Nephron (organoid): ENCODE measurements around the gene KCNMA1.

ENCODE experiments used
- H3K27ac Mint-ChIP-seq, 3 experiments: 2 replicates each; pipeline ENCODE4 v1.8.0; 2020; ENCODE audit warnings: mixed read lengths in 3 of 3, mild to moderate bottlenecking in 2 of 3, moderate library complexity in 1 of 3
- H3K27me3 Mint-ChIP-seq: 2 replicates; pipeline ENCODE4 v1.8.0; 2021; ENCODE audit warnings: low read depth, mild to moderate bottlenecking, moderate library complexity, mixed read lengths
- H3K36me3 Mint-ChIP-seq: 2 replicates; pipeline ENCODE4 v1.8.0; 2020; ENCODE audit warnings: low read depth, mixed read lengths
- H3K4me1 Mint-ChIP-seq: 2 replicates; pipeline ENCODE4 v1.8.0; 2020; ENCODE audit warnings: mixed read lengths
- H3K4me3 Mint-ChIP-seq, 3 experiments: 2 replicates each; pipeline ENCODE4 v1.8.0; 2020; ENCODE audit warnings: mild to moderate bottlenecking in 3 of 3, mixed read lengths in 3 of 3, moderate library complexity in 2 of 3
- H3K9me3 Mint-ChIP-seq: 2 replicates; pipeline ENCODE4 v1.8.0; 2020; ENCODE audit warnings: mixed read lengths
- CTCF ChIP-seq, 3 experiments: fragments of 200-600 bp; sonication (generic); IDR thresholded peaks; one replicate each; pipeline ENCODE4 v1.5.0; 2021; ENCODE audit warnings: antibody characterized with exemption in 3 of 3; ENCODE audit not compliant: unreplicated experiment in 3 of 3

The KCNMA1 gene

GRCh38 chr10:77378366-77379349 is 258.9 kb downstream of the KCNMA1 start:
- peak overlapping the region; percentile 8 to 73 (median 16) for H3K27ac Mint-ChIP-seq
- no peak overlapping the region for H3K4me3 Mint-ChIP-seq
- no peaks in the 10 kb centered on the region for H3K36me3 Mint-ChIP-seq
- no peaks in the 10 kb centered on the region for H3K9me3 Mint-ChIP-seq
- H3K27me3 Mint-ChIP-seq: peaks cover 5% of the 10 kb centered on the region
- peaks cover 7% of the 10 kb centered on the region for H3K4me1 Mint-ChIP-seq
- no peak for TF ChIP-seq CTCF (IDR thresholded peaks at IDR 0.05; ENCODE audit: unreplicated experiment in 3 of 3)

GRCh38 chr10:77377678-77378352 is 259.8 kb downstream of the KCNMA1 start:
- Mint-ChIP-seq H3K27ac (no peak overlapping the region), H3K4me3 (no peak overlapping the region), H3K27me3 (peaks cover 5% of the 10 kb centered on the region), H3K36me3 (no peaks in the 10 kb centered on the region), H3K4me1 (peaks cover 7% of the 10 kb centered on the region), H3K9me3 (no peaks in the 10 kb centered on the region)
- peak in 1 of 3 experiments; percentile 33 for TF ChIP-seq CTCF (IDR thresholded peaks at IDR 0.05; ENCODE audit: unreplicated experiment in 3 of 3)

- Mint-ChIP-seq H3K27ac (no peak overlapping the region), H3K4me1 (peaks cover 8% of the 10 kb centered on the region), H3K27me3 (peaks cover 8% of the 10 kb centered on the region), H3K36me3 (no peaks in the 10 kb centered on the region), H3K4me3 (no peak overlapping the region), H3K9me3 (no peaks in the 10 kb centered on the region)
- no peak for TF ChIP-seq CTCF (IDR thresholded peaks at IDR 0.05; ENCODE audit: unreplicated experiment in 3 of 3)
Measured at GRCh38 chr10:77377034-77377433, 260.6 kb downstream of the KCNMA1 start.

- peaks cover 14% of the 10 kb centered on the region for H3K4me1 Mint-ChIP-seq
- H3K9me3 Mint-ChIP-seq: peaks cover 3% of the 10 kb centered on the region
- H3K27ac Mint-ChIP-seq: no peak overlapping the region
- no peaks in the 10 kb centered on the region for H3K36me3 Mint-ChIP-seq
- H3K4me3 Mint-ChIP-seq: no peak overlapping the region
- H3K27me3 Mint-ChIP-seq: peaks cover 8% of the 10 kb centered on the region
- no peak for TF ChIP-seq CTCF (IDR thresholded peaks at IDR 0.05; ENCODE audit: unreplicated experiment in 3 of 3)
Measured at GRCh38 chr10:77374189-77374656, 263.4 kb downstream of the KCNMA1 start.

GRCh38 chr10:77371848-77372799 is 265.5 kb downstream of the KCNMA1 start:
- H3K4me3 Mint-ChIP-seq: no peak overlapping the region
- H3K4me1 Mint-ChIP-seq: peaks cover 7% of the 10 kb centered on the region
- H3K36me3 Mint-ChIP-seq: no peaks in the 10 kb centered on the region
- peaks cover 14% of the 10 kb centered on the region for H3K9me3 Mint-ChIP-seq
- H3K27me3 Mint-ChIP-seq: peaks cover 4% of the 10 kb centered on the region
- no peak for TF ChIP-seq CTCF (IDR thresholded peaks at IDR 0.05; ENCODE audit: unreplicated experiment in 3 of 3)
- H3K27ac Mint-ChIP-seq: peak overlapping the region in 1 of 3 experiments; percentile 4
